Measurements from ENCODE around the gene TEPSIN. TPM values are rescaled to one million over a fixed set of nuclear protein-coding genes. Genes with fewer than 3 reads are reported as not detected.
A peak's percentile ranks its signal among the peaks of the same experiment; 100 is the strongest.

The TEPSIN gene
- total RNA-seq, 2 experiments from 2014 or later = 53.6 to 56.3 TPM

GRCh38 chr17:81242421-81243332 lies 3.8 kb upstream of the TEPSIN start:
- Mint-ChIP-seq H3K4me1 (peaks cover 36% of the 10 kb centered on the region), H3K9me3 (ENCODE audit: low read depth) (no peaks in the 10 kb centered on the region), H3K4me3 (no peak overlapping the region), H3K27ac (peak overlapping the region; percentile 28), H3K27me3 (no peaks in the 10 kb centered on the region), H3K36me3 (peaks cover 4% of the 10 kb centered on the region)
- CTCF ChIA-PET = interaction anchor here (0.9 kb wide), 1 partner anchor 141 kb away, joined by 3 read pairs; no protein-coding TSS in a partner anchor
- ATAC-seq (no peak), DNase-seq (no peak)

GRCh38 chr17:81241648-81242420 lies 3.0 kb upstream of the TEPSIN start:
- peak overlapping the region; percentile 28 for H3K27ac Mint-ChIP-seq
- no peaks in the 10 kb centered on the region for H3K27me3 Mint-ChIP-seq
- peaks cover 4% of the 10 kb centered on the region for H3K36me3 Mint-ChIP-seq
- ATAC-seq = no peak
- H3K4me3 Mint-ChIP-seq = no peak overlapping the region
- H3K9me3 Mint-ChIP-seq (ENCODE audit: low read depth) = no peaks in the 10 kb centered on the region
- CTCF ChIA-PET = interaction anchor here (0.9 kb wide), 2 partner anchors 140 kb away, joined by 3 read pairs; no protein-coding TSS in a partner anchor
- H3K4me1 Mint-ChIP-seq = peaks cover 42% of the 10 kb centered on the region
- peak; percentile 80 for DNase-seq

- DNase-seq = no peak
- Mint-ChIP-seq H3K4me3 (peak overlapping the region; percentile 26), H3K27me3 (no peaks in the 10 kb centered on the region), H3K36me3 (peaks cover 4% of the 10 kb centered on the region), H3K9me3 (ENCODE audit: low read depth) (no peaks in the 10 kb centered on the region), H3K4me1 (peaks cover 42% of the 10 kb centered on the region), H3K27ac (peak overlapping the region; percentile 58)
- ATAC-seq = no peak
- CTCF ChIA-PET = interaction anchor here (0.9 to 1.6 kb wide), 3 partner anchors 18 to 140 kb away, joined by 3 to 4 read pairs (median 3); partner anchors contain the start of gene CEP131
These were observed 2.3 kb upstream of the TEPSIN start for GRCh38 chr17:81241203-81241602.

GRCh38 chr17:81240761-81241160 lies 1.9 kb upstream of the TEPSIN start:
- H3K27ac Mint-ChIP-seq = peak overlapping the region; percentile 58
- ATAC-seq (no peak), DNase-seq (no peak)
- H3K4me3 Mint-ChIP-seq = peak overlapping the region; percentile 88
- no peaks in the 10 kb centered on the region for H3K27me3 Mint-ChIP-seq
- CTCF ChIA-PET = interaction anchor here (0.9 to 1.6 kb wide), 6 partner anchors 18 to 244 kb away, joined by 3 to 4 read pairs (median 3); partner anchors contain the start of gene CEP131
- no peaks in the 10 kb centered on the region for H3K9me3 Mint-ChIP-seq (ENCODE audit: low read depth)
- peaks cover 4% of the 10 kb centered on the region for H3K36me3 Mint-ChIP-seq
- H3K4me1 Mint-ChIP-seq = peaks cover 44% of the 10 kb centered on the region

- Mint-ChIP-seq H3K9me3 (ENCODE audit: low read depth) (no peaks in the 10 kb centered on the region), H3K36me3 (peaks cover 4% of the 10 kb centered on the region), H3K4me3 (peak overlapping the region; percentile 88), H3K4me1 (peaks cover 39% of the 10 kb centered on the region), H3K27ac (peak overlapping the region; percentile 88), H3K27me3 (no peaks in the 10 kb centered on the region)
- DNase-seq (peak; percentile 67), ATAC-seq (no peak)
- CTCF ChIA-PET = interaction anchor here (0.9 to 1.7 kb wide), 8 partner anchors 13 to 245 kb away, joined by 3 to 8 read pairs (median 4); partner anchors contain the start of gene CEP131
These were observed 1.1 kb upstream of the TEPSIN start for GRCh38 chr17:81239714-81240555.

GRCh38 chr17:81238490-81238814 lies 403 bp downstream of the TEPSIN start:
- peak overlapping the region; percentile 76 for H3K4me3 Mint-ChIP-seq
- ATAC-seq (no peak), DNase-seq (no peak)
- CTCF ChIA-PET = interaction anchor here (1.0 to 1.7 kb wide), 10 partner anchors 9 to 811 kb away, joined by 3 to 8 read pairs (median 5); partner anchors contain the start of gene CEP131
- H3K27me3 Mint-ChIP-seq = no peaks in the 10 kb centered on the region
- no peaks in the 10 kb centered on the region for H3K9me3 Mint-ChIP-seq (ENCODE audit: low read depth)
- H3K27ac Mint-ChIP-seq = peak overlapping the region; percentile 32
- peaks cover 35% of the 10 kb centered on the region for H3K4me1 Mint-ChIP-seq
- H3K36me3 Mint-ChIP-seq = peaks cover 4% of the 10 kb centered on the region

GRCh38 chr17:81237591-81238489 lies 1.0 kb downstream of the TEPSIN start:
- H3K4me1 Mint-ChIP-seq = peaks cover 35% of the 10 kb centered on the region
- H3K27ac Mint-ChIP-seq = peak overlapping the region; percentile 32
- ATAC-seq (no peak), DNase-seq (no peak)
- no peaks in the 10 kb centered on the region for H3K9me3 Mint-ChIP-seq (ENCODE audit: low read depth)
- no peaks in the 10 kb centered on the region for H3K27me3 Mint-ChIP-seq
- CTCF ChIA-PET = interaction anchor here (1.0 to 1.7 kb wide), 9 partner anchors 9 to 811 kb away, joined by 3 to 8 read pairs (median 5); partner anchors contain the start of gene CEP131
- peaks cover 4% of the 10 kb centered on the region for H3K36me3 Mint-ChIP-seq
- H3K4me3 Mint-ChIP-seq = peak overlapping the region; percentile 76

DNA sequence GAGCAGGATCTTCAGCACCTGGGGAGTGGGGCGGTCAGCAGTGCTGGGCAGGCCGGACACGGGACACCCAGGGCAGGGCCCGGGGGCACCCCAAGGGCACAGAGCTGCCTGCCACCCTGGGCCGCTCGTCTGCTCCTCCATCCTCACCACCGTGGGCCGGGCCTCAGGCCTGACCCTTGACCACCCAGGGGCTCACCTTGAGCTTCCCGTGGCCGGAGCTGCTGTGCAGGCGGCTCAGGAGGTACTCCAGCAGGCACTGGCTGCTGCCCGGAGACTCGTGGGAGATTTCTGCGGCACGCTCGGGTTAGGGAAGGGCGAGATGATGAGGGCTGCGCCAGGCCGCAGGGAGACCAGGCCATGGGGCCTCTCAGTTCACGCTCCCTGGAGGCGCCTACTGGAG lies 2.1 kb downstream of the TEPSIN start:
- Mint-ChIP-seq H3K36me3 (peaks cover 4% of the 10 kb centered on the region), H3K27me3 (no peaks in the 10 kb centered on the region), H3K27ac (no peak overlapping the region), H3K4me3 (no peak overlapping the region), H3K9me3 (ENCODE audit: low read depth) (no peaks in the 10 kb centered on the region), H3K4me1 (peaks cover 29% of the 10 kb centered on the region)
- DNase-seq = no peak
- ATAC-seq = no peak
- CTCF ChIA-PET = no interaction called here

DNA sequence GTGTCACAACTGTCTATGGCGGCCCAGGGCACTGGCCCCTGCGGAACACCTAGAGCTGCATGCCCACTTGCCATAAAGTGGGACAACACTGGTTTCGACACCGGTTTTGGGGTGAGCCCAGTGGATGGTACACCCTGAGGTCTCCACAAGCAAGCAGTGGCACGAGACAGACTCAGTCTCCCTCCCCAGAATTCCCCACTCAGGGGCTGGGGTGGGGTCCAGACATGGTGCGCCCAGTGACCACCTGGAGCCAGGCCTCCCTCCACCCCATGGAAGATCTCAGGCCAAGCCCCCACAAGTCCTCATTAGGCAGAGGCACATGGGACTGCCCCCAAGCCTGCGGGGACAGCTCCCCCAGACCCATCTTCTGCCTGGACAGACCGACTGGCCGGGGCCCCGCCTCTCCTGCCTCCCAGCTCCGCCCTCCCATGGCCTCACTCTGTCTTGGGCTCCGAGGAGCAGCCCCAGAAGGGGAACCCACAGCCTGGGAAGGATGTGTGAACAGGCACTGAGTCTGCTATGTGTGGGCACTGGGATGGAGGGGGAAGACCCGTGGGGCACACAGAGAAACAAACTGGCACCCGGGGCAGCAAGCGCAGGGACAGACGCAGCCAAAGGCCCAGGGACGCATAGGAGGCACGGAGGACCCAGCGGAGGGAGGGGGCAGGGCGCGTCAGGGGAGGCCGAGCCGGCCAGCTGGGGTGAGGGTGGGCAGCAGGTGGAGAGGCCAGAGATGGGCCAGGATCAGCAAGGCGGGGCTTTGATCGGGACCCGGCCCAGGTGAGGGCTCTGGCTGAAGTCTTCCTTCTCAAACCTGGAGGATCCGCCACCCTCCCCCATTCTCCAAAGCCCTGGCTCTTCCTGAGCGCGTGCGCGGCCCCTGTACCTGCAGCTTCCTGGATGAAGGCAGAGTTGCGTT lies 2.8 kb downstream of the TEPSIN start:
- CTCF ChIA-PET = no interaction called here
- ATAC-seq (no peak), DNase-seq (no peak)
- Mint-ChIP-seq H3K4me1 (peaks cover 22% of the 10 kb centered on the region), H3K27me3 (no peaks in the 10 kb centered on the region), H3K9me3 (ENCODE audit: low read depth) (no peaks in the 10 kb centered on the region), H3K4me3 (no peak overlapping the region), H3K36me3 (peaks cover 5% of the 10 kb centered on the region), H3K27ac (no peak overlapping the region)

- Mint-ChIP-seq H3K27me3 (no peaks in the 10 kb centered on the region), H3K9me3 (ENCODE audit: low read depth) (no peaks in the 10 kb centered on the region), H3K4me1 (peaks cover 16% of the 10 kb centered on the region), H3K36me3 (peaks cover 7% of the 10 kb centered on the region), H3K27ac (no peak overlapping the region), H3K4me3 (no peak overlapping the region)
- no peak for DNase-seq
- CTCF ChIA-PET = interaction anchor here (0.5 kb wide), 1 partner anchor 832 kb away, joined by 3 read pairs; no protein-coding TSS in a partner anchor
- ATAC-seq = no peak
These were observed 3.7 kb downstream of the TEPSIN start for GRCh38 chr17:81234940-81235821.
